HCT116 (cell line): ENCODE results near the gene PAX2. TPM values are rescaled to one million over a fixed set of nuclear protein-coding genes. Genes with fewer than 3 reads are reported as not detected.

ENCODE experiments used
- ATAC-seq: fragments of 200-7000 bp; cut with Tn5 transposase; 2 replicates; pipeline ENCODE4 v1.9.1; 2020; ENCODE audit warnings: mild to moderate bottlenecking, moderate library complexity
- BruUV-seq: library from RNA; stranded (reverse); fragments of 400-500 nt; replicated peaks from 2 replicates; lab custom pipeline; 2021; lab: Mats Ljungman, UMichigan
- CTCF ChIA-PET: fragments of 300-600 bp; sonication (Branson Sonifier 250); formaldehyde crosslinking; loops from one replicate; lab custom pipeline; 2021; ENCODE audit warnings: antibody characterized with exemption; lab: Charles Lee
- POLR2A ChIA-PET: fragments of 300-600, 350-600 bp; sonication (Branson Sonifier 250); formaldehyde crosslinking; loops from one replicate; lab custom pipeline; 2021; ENCODE audit warnings: antibody characterized with exemption; lab: Charles Lee
- RAD21 ChIA-PET, 2 experiments: fragments of 300-600 bp; sonication (Branson Sonifier 250); formaldehyde crosslinking; loops; one replicate each; lab custom pipeline; 2023; ENCODE audit warnings: low total read pairs in 2 of 2; ENCODE audit not compliant: uncharacterized antibody in 2 of 2, unreplicated experiment in 2 of 2, low non-redundant PET in 1 of 2; lab: Charles Lee
- DNase-seq: peaks from one replicate; pipeline ENCODE4 v3.0.0-alpha.2; 2010; ENCODE audit warnings: low read depth, low spot score
- H2AFZ ChIP-seq: fragments of 200-600 bp; shearing (Covaris generic), sonication (generic); 2 replicates; pipeline ENCODE4 v1.6.1; 2017; ENCODE audit warnings: low read depth, mixed run types, mixed read lengths, antibody characterized with exemption, low read length; ENCODE audit not compliant: poor library complexity, severe bottlenecking
- H3K27ac ChIP-seq: 2 replicates; pipeline ENCODE4 v1.5.1; 2012; ENCODE audit warnings: low read depth, low read length
- H3K27me3 ChIP-seq: fragments of 200-600 bp; sonication (generic); 2 replicates; pipeline ENCODE4 v1.6.1; 2016; ENCODE audit warnings: mixed run types, low read length, mixed read lengths; ENCODE audit not compliant: insufficient read depth
- H3K36me3 ChIP-seq, 2 experiments: fragments of 200-500 bp in 1 of 2; fragments of 200-600 bp in 1 of 2; sonication (Bioruptor generic) in 1 of 2; sonication (generic) in 1 of 2; 2 replicates each; pipeline versions ENCODE4 v1.5.1 to v1.6.1; 2014 to 2016; ENCODE audit warnings: low read length in 2 of 2, inconsistent platforms in 1 of 2, mixed read lengths in 1 of 2, mixed run types in 1 of 2; ENCODE audit not compliant: insufficient read depth in 2 of 2, control insufficient read depth in 1 of 2
- H3K4me1 ChIP-seq, 2 experiments: fragments of 200-600 bp in 1 of 2; sonication (generic) in 1 of 2; 2 replicates each; pipeline versions ENCODE4 v1.5.1 to v1.6.1; 2012 to 2017; ENCODE audit warnings: low read length in 2 of 2, inconsistent platforms in 1 of 2, mild to moderate bottlenecking in 1 of 2, mixed read lengths in 1 of 2, mixed run types in 1 of 2, moderate library complexity in 1 of 2; ENCODE audit not compliant: insufficient read depth in 2 of 2, control insufficient read depth in 1 of 2
- H3K4me2 ChIP-seq: fragments of 200-600 bp; sonication (generic); 2 replicates; pipeline ENCODE4 v1.6.1; 2017; ENCODE audit warnings: mixed run types, low read length, mixed read lengths
- H3K4me3 ChIP-seq, 2 experiments: fragments of 200-600 bp in 1 of 2; sonication (generic) in 1 of 2; replicated peaks in 1 of 2; 2 replicates each; pipeline ENCODE4 v1.5.1; 2011 to 2016; ENCODE audit warnings: low read length in 2 of 2, control low read depth in 1 of 2, low read depth in 1 of 2, mild to moderate bottlenecking in 1 of 2, mixed read lengths in 1 of 2, mixed run types in 1 of 2
- H3K79me2 ChIP-seq: fragments of 200-600 bp; sonication (generic); 2 replicates; pipeline ENCODE4 v1.6.1; 2017; ENCODE audit warnings: mild to moderate bottlenecking, mixed run types, low read length, moderate library complexity, mixed read lengths; ENCODE audit not compliant: insufficient read depth
- H3K9ac ChIP-seq: fragments of 200-600 bp; sonication (generic); 2 replicates; pipeline ENCODE4 v1.6.1; 2016; ENCODE audit warnings: low read length, mixed read lengths
- H3K9me2 ChIP-seq: fragments of 200-600 bp; sonication (generic), shearing (Covaris generic); 2 replicates; pipeline ENCODE4 v1.6.1; 2017; ENCODE audit warnings: mixed run types, mild to moderate bottlenecking, moderate library complexity; ENCODE audit not compliant: insufficient read depth
- H3K9me3 ChIP-seq, 2 experiments: fragments of 200-500 bp in 1 of 2; fragments of 200-600 bp in 1 of 2; sonication (Bioruptor generic) in 1 of 2; sonication (generic) in 1 of 2; 2 replicates each; pipeline ENCODE4 v1.6.1; 2014 to 2017; ENCODE audit warnings: low read length in 2 of 2, mixed read lengths in 2 of 2, inconsistent platforms in 1 of 2, low read depth in 1 of 2, mild to moderate bottlenecking in 1 of 2, mixed run types in 1 of 2, moderate library complexity in 1 of 2; ENCODE audit not compliant: control insufficient read depth in 1 of 2, insufficient read depth in 1 of 2
- H4K20me1 ChIP-seq: fragments of 200-600 bp; sonication (generic), shearing (Covaris generic); 2 replicates; pipeline ENCODE4 v1.6.1; 2017; ENCODE audit warnings: mixed run types, mild to moderate bottlenecking, moderate library complexity; ENCODE audit not compliant: insufficient read depth
- CEBPB ChIP-seq: IDR thresholded peaks from 2 replicates; pipeline ENCODE4 v1.6.1; 2012; ENCODE audit warnings: low read depth
- EGR1 ChIP-seq: IDR thresholded peaks from 2 replicates; pipeline ENCODE4 v1.6.1; 2012; ENCODE audit warnings: low read depth
- EZH2 ChIP-seq: fragments of 200-600 bp; sonication (generic); IDR thresholded peaks from 2 replicates; pipeline ENCODE4 v1.6.1; 2017; ENCODE audit warnings: antibody characterized with exemption, mixed run types
- FOSL1 ChIP-seq: IDR thresholded peaks from 2 replicates; pipeline ENCODE4 v1.6.1; 2012; ENCODE audit warnings: low read depth
- JUND ChIP-seq: IDR thresholded peaks from 2 replicates; pipeline ENCODE4 v1.6.1; 2012
- POLR2A ChIP-seq: IDR thresholded peaks from 2 replicates; pipeline ENCODE4 v1.7.0; 2011; ENCODE audit warnings: borderline replicate concordance; ENCODE audit not compliant: insufficient read depth, insufficient read length; ENCODE audit errors: extremely low read depth
- POLR2AphosphoS5 ChIP-seq: IDR thresholded peaks from 2 replicates; pipeline ENCODE4 v1.6.1; 2011; ENCODE audit warnings: mild to moderate bottlenecking, low read depth, low read length, moderate library complexity
- RAD21 ChIP-seq: IDR thresholded peaks from 2 replicates; pipeline ENCODE4 v1.6.1; 2012; ENCODE audit warnings: low read depth, mild to moderate bottlenecking
- SIN3A ChIP-seq: IDR thresholded peaks from 2 replicates; pipeline ENCODE4 v1.6.1; 2012; ENCODE audit warnings: low read depth
- SP1 ChIP-seq: IDR thresholded peaks from 2 replicates; pipeline ENCODE4 v1.6.1; 2012; ENCODE audit warnings: low read depth
- SRF ChIP-seq: IDR thresholded peaks from 2 replicates; pipeline ENCODE4 v1.6.1; 2012; ENCODE audit warnings: low read depth
- TCF7L2 ChIP-seq: IDR thresholded peaks from 2 replicates; pipeline ENCODE4 v1.7.0; 2011; ENCODE audit warnings: borderline replicate concordance, inconsistent platforms; ENCODE audit not compliant: insufficient read depth, insufficient read length; ENCODE audit errors: extremely low read depth
- YY1 ChIP-seq: IDR thresholded peaks from 2 replicates; pipeline ENCODE4 v1.6.1; 2011; ENCODE audit warnings: low read length, low read depth, moderate library complexity, mild to moderate bottlenecking; ENCODE audit not compliant: insufficient replicate concordance; ENCODE audit errors: extremely low read depth
- ZFX ChIP-seq: fragments of 450-650 bp; IDR thresholded peaks from 2 replicates; pipeline ENCODE4 v1.6.1; 2017
- ZNF274 ChIP-seq: fragments of 200-500 bp; sonication (Bioruptor generic); IDR thresholded peaks from 2 replicates; pipeline ENCODE4 v1.6.1; 2014; ENCODE audit warnings: mild to moderate bottlenecking, low read depth, low read length, inconsistent platforms
- intact Hi-C: fragments of 100-400 bp; cut with micrococcal nuclease; formaldehyde crosslinking; loops from 2 replicates; pipeline ENCODE4 v1.10.0; 2022
- total RNA-seq: library from RNA; stranded (reverse); gene quantifications from one replicate; pipeline ENCODE4 v1.2.1, GENCODE V29; 2021; ENCODE audit not compliant: unreplicated experiment
- TF ChIP-seq, protein P1 (sequence below): IDR thresholded peaks from 2 replicates; pipeline ENCODE4 v1.6.1; 2011; ENCODE audit warnings: mild to moderate bottlenecking, low read length, moderate library complexity; ENCODE audit not compliant: insufficient replicate concordance; ENCODE audit errors: extremely low read depth
- TF ChIP-seq, protein P2 (sequence below): IDR thresholded peaks from 2 replicates; pipeline ENCODE4 v1.6.1; 2012
- TF ChIP-seq, protein P3 (sequence below): IDR thresholded peaks from 2 replicates; pipeline ENCODE4 v1.6.1; 2012; ENCODE audit warnings: low read depth
- TF ChIP-seq, protein P4 (sequence below): IDR thresholded peaks from 2 replicates; pipeline ENCODE4 v1.6.1; 2012

PAX2 gene
- total RNA-seq, 1 experiment from 2014 or later, result 5.0 TPM

DNA sequence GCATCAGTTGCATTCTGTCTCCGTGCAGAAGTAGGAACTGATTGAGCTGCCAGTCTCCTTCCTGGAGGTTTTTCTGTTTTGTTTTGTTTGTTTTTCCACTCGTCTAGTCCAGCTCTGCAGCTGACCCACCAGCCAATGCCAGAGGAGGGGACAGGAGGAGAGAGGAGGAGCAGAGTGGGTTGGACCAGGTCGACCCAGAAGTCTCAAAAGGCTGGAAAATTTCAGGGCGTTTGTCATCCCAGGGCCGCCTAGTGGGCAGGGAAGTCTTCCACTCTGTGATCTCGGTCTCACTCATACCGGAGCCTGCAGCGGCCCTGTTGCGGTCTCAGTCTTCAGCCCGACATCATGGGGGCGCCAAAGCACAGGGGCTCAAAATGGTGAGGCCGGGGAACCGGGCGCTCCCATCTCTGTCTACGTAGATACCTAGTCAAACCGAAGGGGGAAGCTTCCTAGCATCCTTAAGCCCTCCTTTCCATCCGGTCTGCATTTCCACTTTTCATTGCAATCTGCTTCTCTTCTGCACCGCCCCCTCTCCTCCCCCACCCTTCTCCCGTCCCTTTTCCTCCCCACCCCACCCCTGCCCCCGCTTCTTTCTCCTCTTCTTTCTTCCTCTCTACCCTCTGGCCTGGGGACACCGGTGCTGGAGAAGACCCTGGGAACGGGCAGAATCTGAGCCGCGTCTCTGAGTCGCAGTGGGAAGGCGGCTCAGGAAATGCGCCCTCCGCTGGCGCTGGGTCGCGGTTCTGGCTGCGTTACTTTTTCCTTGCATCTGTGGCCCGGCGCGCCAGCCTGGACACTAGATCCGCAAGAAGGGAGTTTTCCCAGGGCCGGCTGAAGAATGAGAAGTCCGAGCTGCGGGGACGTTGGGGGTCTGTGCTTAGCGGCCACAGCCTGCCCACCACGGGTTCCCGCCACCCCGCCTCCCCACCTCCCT lies 16.2 kb upstream of the PAX2 start:
- ChIA-PET CTCF (interaction anchor here (0.6 to 2.2 kb wide), 15 partner anchors 9 to 168 kb away, joined by 3 to 20 read pairs (median 5); no protein-coding TSS in a partner anchor), RAD21 (interaction anchor here (0.7 to 0.9 kb wide), 3 partner anchors 14 to 166 kb away, joined by 3 read pairs; no protein-coding TSS in a partner anchor), POLR2A (interaction anchor here (1.6 kb wide), 1 partner anchor 14 kb away, joined by 5 read pairs; no protein-coding TSS in a partner anchor)
- Histone ChIP-seq H3K36me3 (no peaks in the 10 kb centered on the region), H3K4me2 (peak overlapping the region; percentile 97), H3K9ac (peak overlapping the region; percentile 53), H3K4me1 (peaks cover 32 to 37% of the 10 kb centered on the region in 2 experiments), H4K20me1 (no peaks in the 10 kb centered on the region), H2AFZ (peak overlapping the region; percentile 92), H3K9me2 (no peaks in the 10 kb centered on the region), H3K9me3 (no peaks in the 10 kb centered on the region), H3K4me3 (peak overlapping the region; percentile 52 to 62), H3K27ac (peak overlapping the region; percentile 37), H3K79me2 (no peaks in the 10 kb centered on the region), H3K27me3 (no peaks in the 10 kb centered on the region)
- no TSS peak for BruUV-seq
- intact Hi-C loops, result loop anchor here (1.0 to 5.0 kb wide), 3 partner anchors 14 to 167 kb away; no protein-coding TSS in a partner anchor
- peak; percentile 85 for ATAC-seq
- peak; percentile 87 for DNase-seq
- TF ChIP-seq SP1, result peak; percentile 62
- TF ChIP-seq, protein P1, sequence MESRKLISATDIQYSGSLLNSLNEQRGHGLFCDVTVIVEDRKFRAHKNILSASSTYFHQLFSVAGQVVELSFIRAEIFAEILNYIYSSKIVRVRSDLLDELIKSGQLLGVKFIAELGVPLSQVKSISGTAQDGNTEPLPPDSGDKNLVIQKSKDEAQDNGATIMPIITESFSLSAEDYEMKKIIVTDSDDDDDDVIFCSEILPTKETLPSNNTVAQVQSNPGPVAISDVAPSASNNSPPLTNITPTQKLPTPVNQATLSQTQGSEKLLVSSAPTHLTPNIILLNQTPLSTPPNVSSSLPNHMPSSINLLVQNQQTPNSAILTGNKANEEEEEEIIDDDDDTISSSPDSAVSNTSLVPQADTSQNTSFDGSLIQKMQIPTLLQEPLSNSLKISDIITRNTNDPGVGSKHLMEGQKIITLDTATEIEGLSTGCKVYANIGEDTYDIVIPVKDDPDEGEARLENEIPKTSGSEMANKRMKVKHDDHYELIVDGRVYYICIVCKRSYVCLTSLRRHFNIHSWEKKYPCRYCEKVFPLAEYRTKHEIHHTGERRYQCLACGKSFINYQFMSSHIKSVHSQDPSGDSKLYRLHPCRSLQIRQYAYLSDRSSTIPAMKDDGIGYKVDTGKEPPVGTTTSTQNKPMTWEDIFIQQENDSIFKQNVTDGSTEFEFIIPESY, result no peak
- TF ChIP-seq ZNF274, result no peak
- TF ChIP-seq CEBPB, result no peak
- TF ChIP-seq JUND, result no peak
- TF ChIP-seq FOSL1, result no peak
- TF ChIP-seq, protein P2, sequence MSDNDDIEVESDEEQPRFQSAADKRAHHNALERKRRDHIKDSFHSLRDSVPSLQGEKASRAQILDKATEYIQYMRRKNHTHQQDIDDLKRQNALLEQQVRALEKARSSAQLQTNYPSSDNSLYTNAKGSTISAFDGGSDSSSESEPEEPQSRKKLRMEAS, result no peak
- TF ChIP-seq, protein P3, sequence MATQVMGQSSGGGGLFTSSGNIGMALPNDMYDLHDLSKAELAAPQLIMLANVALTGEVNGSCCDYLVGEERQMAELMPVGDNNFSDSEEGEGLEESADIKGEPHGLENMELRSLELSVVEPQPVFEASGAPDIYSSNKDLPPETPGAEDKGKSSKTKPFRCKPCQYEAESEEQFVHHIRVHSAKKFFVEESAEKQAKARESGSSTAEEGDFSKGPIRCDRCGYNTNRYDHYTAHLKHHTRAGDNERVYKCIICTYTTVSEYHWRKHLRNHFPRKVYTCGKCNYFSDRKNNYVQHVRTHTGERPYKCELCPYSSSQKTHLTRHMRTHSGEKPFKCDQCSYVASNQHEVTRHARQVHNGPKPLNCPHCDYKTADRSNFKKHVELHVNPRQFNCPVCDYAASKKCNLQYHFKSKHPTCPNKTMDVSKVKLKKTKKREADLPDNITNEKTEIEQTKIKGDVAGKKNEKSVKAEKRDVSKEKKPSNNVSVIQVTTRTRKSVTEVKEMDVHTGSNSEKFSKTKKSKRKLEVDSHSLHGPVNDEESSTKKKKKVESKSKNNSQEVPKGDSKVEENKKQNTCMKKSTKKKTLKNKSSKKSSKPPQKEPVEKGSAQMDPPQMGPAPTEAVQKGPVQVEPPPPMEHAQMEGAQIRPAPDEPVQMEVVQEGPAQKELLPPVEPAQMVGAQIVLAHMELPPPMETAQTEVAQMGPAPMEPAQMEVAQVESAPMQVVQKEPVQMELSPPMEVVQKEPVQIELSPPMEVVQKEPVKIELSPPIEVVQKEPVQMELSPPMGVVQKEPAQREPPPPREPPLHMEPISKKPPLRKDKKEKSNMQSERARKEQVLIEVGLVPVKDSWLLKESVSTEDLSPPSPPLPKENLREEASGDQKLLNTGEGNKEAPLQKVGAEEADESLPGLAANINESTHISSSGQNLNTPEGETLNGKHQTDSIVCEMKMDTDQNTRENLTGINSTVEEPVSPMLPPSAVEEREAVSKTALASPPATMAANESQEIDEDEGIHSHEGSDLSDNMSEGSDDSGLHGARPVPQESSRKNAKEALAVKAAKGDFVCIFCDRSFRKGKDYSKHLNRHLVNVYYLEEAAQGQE, result no peak
- TF ChIP-seq, protein P4, sequence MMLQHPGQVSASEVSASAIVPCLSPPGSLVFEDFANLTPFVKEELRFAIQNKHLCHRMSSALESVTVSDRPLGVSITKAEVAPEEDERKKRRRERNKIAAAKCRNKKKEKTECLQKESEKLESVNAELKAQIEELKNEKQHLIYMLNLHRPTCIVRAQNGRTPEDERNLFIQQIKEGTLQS, result no peak
- no peak for TF ChIP-seq POLR2A
- no peak for TF ChIP-seq EGR1
- peak; percentile 41 for TF ChIP-seq TCF7L2
- no peak for TF ChIP-seq SRF
- TF ChIP-seq ZFX, result no peak
- TF ChIP-seq YY1, result peak; percentile 76
- peak; percentile 37; the same call in 1 of the 2 replicates for TF ChIP-seq POLR2AphosphoS5
- TF ChIP-seq RAD21, result peak; percentile 78
- no peak for TF ChIP-seq EZH2
- no peak for TF ChIP-seq SIN3A
